ENCODE results near the gene TSPAN18.

GRCh38 chr11:44847316-44847715 is 120.6 kb downstream of the TSPAN18 start:
- TF ChIP-seq CTCF (conservative IDR thresholded peaks at IDR 0.05; ENCODE audit: low read length) (no peak), EZH2phosphoT487 (IDR thresholded peaks at IDR 0.05; ENCODE audit: borderline replicate concordance) (no peak)
